Natural killer cell (primary cell): ENCODE data around the gene ZNRF3. TPM values are rescaled to one million over a fixed set of nuclear protein-coding genes. Genes with fewer than 3 reads are reported as not detected.

Source experiments
- ATAC-seq, 3 donors: fragments of 150-1000 bp in 2 of 3; fragments of 200-7000 bp in 1 of 3; cut with Tn5 transposase; 1 replicate in 1 of 3; 2 replicates in 2 of 3; pipeline ENCODE4 v1.10.0; 2021; ENCODE audit warnings: mild to moderate bottlenecking in 2 of 3, moderate library complexity in 2 of 3
- DNase-seq, 2 donors: peaks; one replicate each; pipeline versions ENCODE4 v3.0.0 to v3.0.0-alpha.2; 2013 to 2021; ENCODE audit warnings: mixed read lengths in 1 of 2
- H3K27ac ChIP-seq: one replicate; pipeline ENCODE4 v1.5.1; 2013; ENCODE audit warnings: mild to moderate bottlenecking, low read length
- H3K27me3 ChIP-seq: one replicate; pipeline ENCODE4 v1.6.1; 2013; ENCODE audit warnings: low read length; ENCODE audit not compliant: control insufficient read depth, insufficient read depth
- H3K36me3 ChIP-seq: one replicate; pipeline ENCODE4 v1.6.1; 2013; ENCODE audit warnings: low read length; ENCODE audit not compliant: control insufficient read depth, insufficient read depth
- H3K4me1 ChIP-seq: one replicate; pipeline ENCODE4 v1.6.1; 2013; ENCODE audit warnings: low read length; ENCODE audit not compliant: control insufficient read depth, insufficient read depth
- H3K4me3 ChIP-seq: one replicate; pipeline ENCODE4 v1.5.1; 2013; ENCODE audit warnings: low read length
- H3K9me3 ChIP-seq: one replicate; pipeline ENCODE4 v1.6.1; 2013; ENCODE audit warnings: low read length; ENCODE audit not compliant: control insufficient read depth, insufficient read depth
- H3K27ac Mint-ChIP-seq, 2 donors: one replicate each; pipeline ENCODE4 v1.8.0; 2022; ENCODE audit warnings: mild to moderate bottlenecking in 2 of 2, mixed read lengths in 2 of 2, moderate library complexity in 1 of 2
- H3K27me3 Mint-ChIP-seq, 2 donors: one replicate each; pipeline ENCODE4 v1.8.0; 2022; ENCODE audit warnings: low read depth in 2 of 2, mixed read lengths in 2 of 2
- H3K36me3 Mint-ChIP-seq: one replicate; pipeline ENCODE4 v1.8.0; 2022; ENCODE audit warnings: mixed read lengths
- H3K4me1 Mint-ChIP-seq, 2 donors: one replicate each; pipeline ENCODE4 v1.8.0; 2022; ENCODE audit warnings: mixed read lengths in 2 of 2
- H3K4me3 Mint-ChIP-seq: one replicate; pipeline ENCODE4 v1.8.0; 2022; ENCODE audit warnings: mild to moderate bottlenecking, moderate library complexity, mixed read lengths
- H3K9me3 Mint-ChIP-seq, 2 donors: one replicate each; pipeline ENCODE4 v1.8.0; 2022; ENCODE audit warnings: mixed read lengths in 2 of 2
- WGBS: methylation state at CpG from one replicate; pipeline ENCODE4 v1.1.7; 2013; ENCODE audit warnings: missing lambda C conversion rate; ENCODE audit not compliant: insufficient coverage; 5-methylcytosine and 5-hydroxymethylcytosine counted together
- intact Hi-C: fragments of 100-400 bp; cut with micrococcal nuclease; formaldehyde crosslinking; loops from one replicate; pipeline ENCODE4 v1.14.2; 2022
- total RNA-seq, 4 donors: library from RNA; stranded (reverse); fragments of 120-200 nt in 1 of 4; gene quantifications; one replicate each; pipeline versions ENCODE4 v1.2.3 to v1.2.4, GENCODE V29; 2013 to 2022
- TF ChIP-seq, protein P1 (sequence below): fragments of 200-600 bp; IDR thresholded peaks from one replicate; pipeline ENCODE4 v1.8.0; 2022; ENCODE audit warnings: antibody characterized with exemption

Gene ZNRF3
- total RNA-seq, 3 donors from 2014 or later (not counting 1 experiment from before 2014, with no cell fraction given): 0.23 to 0.34 (median 0.33) TPM

DNA sequence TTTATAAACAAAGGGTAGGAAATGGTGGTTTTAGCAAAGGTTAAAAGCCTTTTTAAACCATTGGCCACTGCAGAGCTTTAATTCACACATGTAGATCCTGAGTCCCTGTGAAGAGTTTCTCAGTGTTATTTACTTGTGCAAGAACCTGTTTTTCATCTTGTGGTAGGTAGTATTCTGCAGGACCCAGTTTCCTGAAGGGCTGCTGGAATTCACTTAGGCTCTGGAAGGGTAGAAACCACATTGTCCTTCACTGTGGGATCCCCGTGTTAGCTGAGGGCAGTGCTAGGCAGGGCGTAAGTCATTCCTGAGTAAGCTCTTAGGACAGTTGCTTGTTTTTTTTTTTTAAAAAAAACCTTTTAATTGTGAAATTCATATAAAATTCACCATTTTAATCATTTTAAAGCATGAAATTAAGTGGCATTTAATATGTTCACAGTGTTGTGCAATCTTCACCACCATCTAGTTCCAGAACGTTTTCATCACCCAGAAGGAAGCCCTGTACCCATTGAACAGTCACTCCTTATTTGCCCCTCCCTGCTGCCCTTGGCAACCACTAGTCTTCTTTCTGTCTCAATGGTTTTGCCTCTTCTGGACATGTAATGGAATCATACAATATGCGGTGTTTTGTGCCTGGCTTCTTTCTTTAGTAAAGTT lies 100.5 kb downstream of the ZNRF3 start:
- Histone ChIP-seq H3K9me3 (no peaks in the 10 kb centered on the region), H3K27ac (no peak overlapping the region), H3K4me3 (no peak overlapping the region), H3K36me3 (no peaks in the 10 kb centered on the region), H3K4me1 (peaks cover 2% of the 10 kb centered on the region), H3K27me3 (peaks cover 2% of the 10 kb centered on the region)
- Mint-ChIP-seq H3K36me3 (no peaks in the 10 kb centered on the region), H3K27me3 (peaks cover 22 to 46% of the 10 kb centered on the region in 2 donors), H3K27ac (no peak overlapping the region), H3K9me3 (no peaks in the 10 kb centered on the region), H3K4me3 (no peak overlapping the region), H3K4me1 (peaks cover 5 to 13% of the 10 kb centered on the region in 2 donors)
- DNase-seq: no peak
- no peak for ATAC-seq
- WGBS: 67% methylated on average over 3 of the region's 4 CpGs
- intact Hi-C loops: no loop called here
- TF ChIP-seq, protein P1, sequence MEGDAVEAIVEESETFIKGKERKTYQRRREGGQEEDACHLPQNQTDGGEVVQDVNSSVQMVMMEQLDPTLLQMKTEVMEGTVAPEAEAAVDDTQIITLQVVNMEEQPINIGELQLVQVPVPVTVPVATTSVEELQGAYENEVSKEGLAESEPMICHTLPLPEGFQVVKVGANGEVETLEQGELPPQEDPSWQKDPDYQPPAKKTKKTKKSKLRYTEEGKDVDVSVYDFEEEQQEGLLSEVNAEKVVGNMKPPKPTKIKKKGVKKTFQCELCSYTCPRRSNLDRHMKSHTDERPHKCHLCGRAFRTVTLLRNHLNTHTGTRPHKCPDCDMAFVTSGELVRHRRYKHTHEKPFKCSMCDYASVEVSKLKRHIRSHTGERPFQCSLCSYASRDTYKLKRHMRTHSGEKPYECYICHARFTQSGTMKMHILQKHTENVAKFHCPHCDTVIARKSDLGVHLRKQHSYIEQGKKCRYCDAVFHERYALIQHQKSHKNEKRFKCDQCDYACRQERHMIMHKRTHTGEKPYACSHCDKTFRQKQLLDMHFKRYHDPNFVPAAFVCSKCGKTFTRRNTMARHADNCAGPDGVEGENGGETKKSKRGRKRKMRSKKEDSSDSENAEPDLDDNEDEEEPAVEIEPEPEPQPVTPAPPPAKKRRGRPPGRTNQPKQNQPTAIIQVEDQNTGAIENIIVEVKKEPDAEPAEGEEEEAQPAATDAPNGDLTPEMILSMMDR: no peak

DNA sequence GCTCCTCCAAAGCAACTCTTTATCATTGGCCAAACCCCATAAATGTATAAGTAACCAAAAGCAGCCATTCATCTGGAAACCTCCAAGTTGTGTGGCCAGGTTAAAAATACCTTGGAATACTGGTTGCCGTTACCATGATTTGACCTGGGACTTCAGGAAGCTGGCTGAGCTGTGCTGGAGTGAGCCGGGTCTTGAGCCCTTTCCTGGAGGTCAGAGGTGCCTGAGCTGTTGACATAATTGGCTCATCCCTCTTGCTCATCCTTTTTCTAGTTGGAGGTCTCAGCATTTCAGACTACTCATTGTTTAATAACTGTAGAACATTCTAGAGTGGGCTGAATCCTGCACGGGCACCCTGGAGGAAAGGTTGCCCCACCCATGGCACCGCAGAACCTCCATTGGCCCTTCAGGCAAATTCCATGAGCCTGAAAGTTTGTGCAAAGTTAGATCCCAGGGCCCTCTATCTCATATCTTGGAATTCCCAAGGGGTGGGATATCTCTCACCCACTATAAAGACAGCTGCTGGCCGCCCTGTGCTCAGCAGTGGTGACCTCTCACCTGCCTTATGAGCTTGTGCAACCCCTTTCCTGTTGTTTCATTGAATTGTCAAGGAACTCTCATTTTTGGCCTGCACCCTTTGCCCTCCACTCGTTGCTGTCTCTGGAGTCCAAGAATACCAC lies 101.2 kb downstream of the ZNRF3 start:
- no peak overlapping the region for H3K27ac Mint-ChIP-seq
- peaks cover 2% of the 10 kb centered on the region for H3K4me1 ChIP-seq
- no peak overlapping the region for H3K27ac ChIP-seq
- 83% methylated on average over 6 of the region's 6 CpGs for WGBS
- H3K4me1 Mint-ChIP-seq: peaks cover 5 to 13% of the 10 kb centered on the region in 2 donors
- H3K4me3 Mint-ChIP-seq: no peak overlapping the region
- ATAC-seq (no peak), DNase-seq (no peak)
- H3K27me3 Mint-ChIP-seq: peaks cover 18 to 39% of the 10 kb centered on the region in 2 donors
- H3K27me3 ChIP-seq: no peaks in the 10 kb centered on the region
- H3K9me3 ChIP-seq: no peaks in the 10 kb centered on the region
- TF ChIP-seq, protein P1: no peak
- no peaks in the 10 kb centered on the region for H3K9me3 Mint-ChIP-seq
- no peaks in the 10 kb centered on the region for H3K36me3 Mint-ChIP-seq
- no peaks in the 10 kb centered on the region for H3K36me3 ChIP-seq
- intact Hi-C loops: no loop called here
- no peak overlapping the region for H3K4me3 ChIP-seq

DNA sequence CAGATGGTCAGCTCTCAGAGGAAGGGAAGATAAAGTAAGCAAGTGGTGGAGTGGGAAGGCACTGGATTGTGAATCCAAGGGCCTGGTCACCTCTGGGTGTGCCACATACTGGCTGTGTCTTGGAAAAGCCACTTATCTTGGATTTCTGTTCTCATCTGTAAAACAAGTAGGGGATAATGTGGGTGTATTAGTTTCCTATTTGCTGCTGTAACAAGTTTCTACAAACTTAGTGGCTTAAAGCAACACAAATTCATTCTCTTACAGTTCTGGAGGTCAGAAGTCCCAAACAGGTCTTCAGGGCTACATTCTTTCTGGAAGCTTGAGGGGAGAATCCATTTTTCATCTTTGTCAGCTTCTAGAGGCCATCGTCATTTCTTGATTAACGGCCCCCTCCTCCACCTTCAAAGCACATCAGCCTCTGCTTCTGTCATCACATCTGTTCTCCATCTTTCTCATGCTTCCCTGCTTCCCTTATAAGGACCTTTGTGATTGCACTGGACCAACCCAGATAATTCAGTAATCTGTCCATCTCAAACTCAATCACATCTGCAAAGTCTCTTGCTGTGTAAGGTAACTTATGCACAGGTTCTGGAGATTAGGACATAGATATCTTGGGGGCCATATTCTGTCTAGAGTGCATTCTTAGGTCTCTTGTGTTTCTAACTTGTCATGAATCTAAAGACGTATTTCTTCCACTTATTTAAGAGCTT lies 102.4 kb downstream of the ZNRF3 start:
- DNase-seq (no peak), ATAC-seq (no peak)
- Histone ChIP-seq H3K27me3 (no peaks in the 10 kb centered on the region), H3K27ac (no peak overlapping the region), H3K4me1 (peaks cover 2% of the 10 kb centered on the region), H3K4me3 (no peak overlapping the region), H3K9me3 (no peaks in the 10 kb centered on the region), H3K36me3 (no peaks in the 10 kb centered on the region)
- Mint-ChIP-seq H3K27me3 (peaks cover 15 to 28% of the 10 kb centered on the region in 2 donors), H3K4me1 (peaks cover 5 to 13% of the 10 kb centered on the region in 2 donors), H3K36me3 (no peaks in the 10 kb centered on the region), H3K4me3 (no peak overlapping the region), H3K27ac (no peak overlapping the region), H3K9me3 (no peaks in the 10 kb centered on the region)
- 89% methylated on average over 3 of the region's 3 CpGs for WGBS
- intact Hi-C loops: no loop called here
- TF ChIP-seq, protein P1: no peak
